Brain microvascular endothelial cell (primary cell): ENCODE results near the gene DCPS.
"Not testable (repeated sequence)": the region's sequence is repeated elsewhere in the genome, so short reads cannot be mapped to it uniquely, and the experiment has no call there.

Source experiments
- DNase-seq: peaks from one replicate; pipeline ENCODE4 v3.0.0-alpha.2; 2020
- H3K27ac ChIP-seq: fragments of 250-450 bp; sonication (Bioruptor Pico); 2 replicates; pipeline ENCODE4 v1.5.1; 2020; ENCODE audit warnings: mild to moderate bottlenecking, moderate library complexity
- H3K27me3 ChIP-seq: fragments of 250-450 bp; sonication (Bioruptor Pico); replicated peaks from 2 replicates; pipeline ENCODE4 v1.5.1; 2020; ENCODE audit warnings: mild to moderate bottlenecking
- H3K36me3 ChIP-seq: fragments of 250-450 bp; sonication (Bioruptor Pico); replicated peaks from 2 replicates; pipeline ENCODE4 v1.5.1; 2020; ENCODE audit warnings: mild to moderate bottlenecking
- H3K4me3 ChIP-seq: 2 replicates; pipeline ENCODE4 v1.5.1; 2011; ENCODE audit warnings: low read depth, mild to moderate bottlenecking, control low read depth, low read length, moderate library complexity
- in situ Hi-C: cut with HindIII; loops from 2 replicates; pipeline ENCODE4 v1.10.0; 2017; ENCODE audit warnings: low sequenced_read_pairs, low pct_ligation_motif_present
- TF ChIP-seq, protein P1 (sequence below): IDR thresholded peaks from 2 replicates; pipeline ENCODE4 v1.5.1; 2011; ENCODE audit warnings: low read depth, mild to moderate bottlenecking, moderate library complexity, low read length, control low read depth, inconsistent platforms; ENCODE audit errors: missing control alignments

The DCPS gene

DNA sequence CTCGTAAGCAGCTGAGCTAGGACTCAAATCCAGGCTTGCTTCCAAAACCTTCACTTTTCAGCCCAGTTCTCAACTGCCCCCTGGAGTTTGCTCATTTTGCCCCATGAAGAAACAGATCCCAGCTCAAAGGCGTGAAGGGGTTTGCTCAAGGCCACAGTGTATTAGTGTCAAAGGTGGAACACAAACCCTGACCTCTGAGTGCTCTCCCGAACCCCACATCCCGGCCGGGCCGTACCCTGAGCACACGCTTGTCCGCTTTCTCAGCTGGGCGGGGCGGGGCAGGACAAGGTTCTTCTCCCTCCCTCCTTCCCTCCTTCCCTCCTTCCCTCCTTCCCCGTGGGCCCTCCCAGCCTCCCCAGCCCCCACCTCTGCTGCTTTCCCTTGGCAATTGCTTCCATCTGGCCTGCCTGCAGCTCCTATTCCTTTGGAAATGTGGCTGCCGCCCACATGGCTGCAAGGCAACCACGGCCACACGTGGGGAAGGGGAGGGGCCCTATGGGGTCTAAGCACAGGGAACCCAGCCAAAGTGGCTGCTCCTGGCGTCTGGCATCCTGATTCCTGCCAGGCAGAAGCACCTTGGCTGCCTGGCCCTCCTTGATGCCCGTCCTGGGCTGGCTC is 55.7 kb downstream of the DCPS start:
- no peak overlapping the region for H3K4me3 ChIP-seq
- TF ChIP-seq, protein P1, sequence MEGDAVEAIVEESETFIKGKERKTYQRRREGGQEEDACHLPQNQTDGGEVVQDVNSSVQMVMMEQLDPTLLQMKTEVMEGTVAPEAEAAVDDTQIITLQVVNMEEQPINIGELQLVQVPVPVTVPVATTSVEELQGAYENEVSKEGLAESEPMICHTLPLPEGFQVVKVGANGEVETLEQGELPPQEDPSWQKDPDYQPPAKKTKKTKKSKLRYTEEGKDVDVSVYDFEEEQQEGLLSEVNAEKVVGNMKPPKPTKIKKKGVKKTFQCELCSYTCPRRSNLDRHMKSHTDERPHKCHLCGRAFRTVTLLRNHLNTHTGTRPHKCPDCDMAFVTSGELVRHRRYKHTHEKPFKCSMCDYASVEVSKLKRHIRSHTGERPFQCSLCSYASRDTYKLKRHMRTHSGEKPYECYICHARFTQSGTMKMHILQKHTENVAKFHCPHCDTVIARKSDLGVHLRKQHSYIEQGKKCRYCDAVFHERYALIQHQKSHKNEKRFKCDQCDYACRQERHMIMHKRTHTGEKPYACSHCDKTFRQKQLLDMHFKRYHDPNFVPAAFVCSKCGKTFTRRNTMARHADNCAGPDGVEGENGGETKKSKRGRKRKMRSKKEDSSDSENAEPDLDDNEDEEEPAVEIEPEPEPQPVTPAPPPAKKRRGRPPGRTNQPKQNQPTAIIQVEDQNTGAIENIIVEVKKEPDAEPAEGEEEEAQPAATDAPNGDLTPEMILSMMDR, result peak; percentile 41
- H3K27ac ChIP-seq, result no peak overlapping the region
- no peaks in the 10 kb centered on the region for H3K36me3 ChIP-seq
- in situ Hi-C loops, result no loop called here
- no peaks in the 10 kb centered on the region for H3K27me3 ChIP-seq
- no peak for DNase-seq

DNA sequence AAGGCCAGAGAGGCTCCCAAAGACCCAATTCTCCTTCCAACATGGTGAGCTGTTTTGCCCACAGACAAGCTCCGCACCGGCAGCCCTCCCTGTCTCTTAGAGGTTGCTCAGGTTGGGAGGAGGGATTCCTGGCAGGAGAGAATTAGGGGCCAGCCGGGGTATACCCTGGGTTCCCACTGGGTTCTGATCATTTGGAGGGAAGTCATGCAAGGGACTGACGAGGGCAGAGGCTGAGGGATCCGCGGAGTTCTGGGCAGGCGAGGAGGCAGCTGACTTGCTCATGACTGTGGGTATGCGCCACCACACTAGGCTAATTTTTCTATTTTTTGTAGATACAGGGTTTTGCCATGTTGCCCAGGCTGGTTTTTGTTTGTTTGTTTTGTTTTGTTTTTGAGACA is 56.2 kb downstream of the DCPS start:
- in situ Hi-C loops, result no loop called here
- DNase-seq, result no peak
- Histone ChIP-seq H3K27ac (no peak overlapping the region), H3K4me3 (no peak overlapping the region), H3K36me3 (no peaks in the 10 kb centered on the region), H3K27me3 (no peaks in the 10 kb centered on the region)
- TF ChIP-seq, protein P1, result no peak

DNA sequence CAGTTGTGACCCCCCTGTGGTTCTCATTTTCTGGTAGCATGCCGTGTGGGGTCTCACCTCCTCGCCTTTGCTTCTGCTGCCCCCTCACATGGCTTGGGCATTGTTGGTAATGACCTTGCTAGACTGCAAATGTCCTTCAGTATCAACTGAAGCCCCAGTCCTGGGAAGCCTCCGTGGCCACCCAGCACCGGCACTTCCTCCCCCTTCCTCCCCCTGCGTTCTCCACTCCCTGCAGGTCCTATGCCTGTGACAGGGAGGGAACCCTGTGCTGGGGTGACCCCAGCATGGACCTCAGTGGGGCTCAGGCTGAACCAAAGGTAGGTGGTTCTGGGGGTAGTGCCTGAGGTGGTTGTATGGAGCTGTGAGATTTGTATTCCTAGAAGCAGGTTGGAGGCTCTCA is 57.5 kb downstream of the DCPS start:
- TF ChIP-seq, protein P1, result no peak
- Histone ChIP-seq H3K4me3 (no peak overlapping the region), H3K36me3 (no peaks in the 10 kb centered on the region), H3K27ac (no peak overlapping the region), H3K27me3 (no peaks in the 10 kb centered on the region)
- in situ Hi-C loops, result no loop called here
- no peak for DNase-seq

DNA sequence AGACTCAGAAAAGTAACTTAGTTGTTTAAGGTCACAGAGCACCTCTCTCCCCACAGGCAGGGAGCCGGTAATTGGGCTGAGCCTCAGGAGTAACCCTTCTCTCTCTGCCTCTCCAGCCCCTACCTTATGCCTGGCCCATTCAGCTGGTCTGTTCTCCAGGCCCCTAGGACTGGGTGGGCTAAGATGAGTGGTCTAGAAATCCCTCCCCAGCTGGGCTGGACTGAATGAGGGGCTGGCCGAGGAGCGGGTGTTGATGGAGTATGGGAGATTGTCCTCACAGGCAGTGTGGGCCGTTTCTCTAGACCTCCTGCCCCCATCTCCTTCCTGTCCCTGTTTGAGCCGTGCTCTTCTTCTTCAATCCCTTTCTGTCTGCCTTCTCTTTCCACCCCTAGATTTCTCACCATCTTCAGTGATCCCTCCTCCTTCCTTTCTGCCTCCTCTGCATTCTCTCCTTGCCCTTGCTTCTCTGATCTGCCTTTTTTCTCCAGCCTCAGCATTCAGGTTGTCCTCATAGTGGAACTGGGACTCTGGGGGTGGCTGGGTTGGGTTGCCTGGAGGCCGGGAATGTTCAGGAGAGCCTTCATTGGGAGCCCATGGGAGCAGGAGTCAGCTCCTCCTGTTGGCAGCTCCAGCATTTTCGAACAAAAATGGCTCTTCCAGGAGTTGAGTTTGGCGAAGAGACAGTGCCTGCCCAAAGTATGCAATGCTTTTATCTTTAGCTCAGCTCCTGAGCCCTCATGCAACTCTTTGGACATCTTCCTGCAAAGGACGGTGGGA is 59.2 kb downstream of the DCPS start:
- Histone ChIP-seq H3K36me3 (no peaks in the 10 kb centered on the region), H3K4me3 (no peak overlapping the region), H3K27me3 (no peaks in the 10 kb centered on the region), H3K27ac (no peak overlapping the region)
- TF ChIP-seq, protein P1, result no peak
- in situ Hi-C loops, result no loop called here
- DNase-seq, result no peak

DNA sequence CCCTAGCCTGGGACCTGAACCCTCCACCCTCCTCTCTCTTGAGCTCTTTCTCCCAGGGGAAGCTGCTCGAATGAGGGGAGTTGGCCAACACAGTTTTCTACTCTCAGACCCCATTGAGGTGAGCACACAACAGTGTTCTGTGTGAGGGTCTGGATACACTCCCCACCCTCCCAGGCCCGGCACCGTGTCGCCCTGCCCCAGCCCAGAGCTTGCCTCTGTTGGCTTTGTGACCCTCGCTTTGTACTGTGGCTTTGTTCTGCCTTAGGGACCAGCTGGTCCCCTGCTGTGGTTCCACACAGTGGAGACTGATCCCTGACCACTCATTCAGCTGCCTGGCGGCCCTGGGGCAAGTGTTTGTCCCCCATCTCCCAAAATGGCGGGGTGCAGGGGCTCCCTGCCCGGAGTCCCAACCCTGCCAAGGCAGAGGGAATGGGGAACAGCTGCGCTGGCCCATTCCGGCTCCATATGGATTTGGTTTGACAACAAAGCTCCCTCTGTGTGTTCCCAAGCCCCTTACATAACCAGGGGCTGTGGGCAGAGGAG is 59.9 kb downstream of the DCPS start:
- in situ Hi-C loops, result no loop called here
- Histone ChIP-seq H3K36me3 (no peaks in the 10 kb centered on the region), H3K27ac (no peak overlapping the region), H3K27me3 (no peaks in the 10 kb centered on the region), H3K4me3 (no peak overlapping the region)
- DNase-seq, result no peak
- TF ChIP-seq, protein P1, result no peak

DNA sequence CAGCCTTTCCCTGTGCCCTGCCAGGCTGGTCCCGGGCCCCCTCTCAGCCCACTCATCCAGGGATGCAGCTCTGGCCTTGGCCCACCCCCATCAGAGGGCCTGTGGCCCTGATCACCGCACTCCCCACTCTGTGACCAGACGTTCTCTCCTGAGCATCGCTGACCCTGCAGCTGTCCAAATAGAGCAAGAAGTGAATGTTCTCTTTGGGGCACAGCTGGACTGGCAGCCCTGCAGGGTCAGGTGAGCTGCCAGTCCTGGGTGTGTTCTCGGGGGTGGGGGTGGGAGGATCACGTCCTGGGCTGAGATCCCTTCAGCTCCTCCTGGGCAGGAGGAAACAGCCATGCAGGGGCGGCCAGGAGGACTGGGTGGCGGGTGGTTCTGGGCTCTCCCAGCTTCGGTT is 60.9 kb downstream of the DCPS start:
- H3K36me3 ChIP-seq, H3K27ac ChIP-seq, in situ Hi-C loops: not testable (repeated sequence)

DNA sequence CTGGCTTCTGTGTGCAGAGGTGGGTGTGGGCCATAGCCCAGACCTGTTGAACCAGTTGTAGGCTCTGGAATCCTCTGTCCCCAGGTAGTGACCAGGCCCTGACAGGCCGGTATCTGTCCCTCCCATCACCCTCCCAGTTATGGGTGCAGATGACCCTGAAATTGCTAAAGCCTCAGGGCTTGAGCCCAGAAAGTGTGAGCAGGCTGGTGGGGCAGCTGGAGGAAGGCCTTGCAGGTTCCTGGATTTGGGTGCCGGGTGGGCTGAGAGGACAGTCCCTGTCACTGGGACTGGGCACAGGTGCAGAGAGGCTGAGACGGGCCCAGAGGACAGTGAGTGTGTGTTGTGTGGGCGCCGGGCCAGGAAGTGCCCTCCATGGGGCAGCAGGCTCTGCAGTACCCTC is 61.6 kb downstream of the DCPS start:
- in situ Hi-C loops, H3K27me3 ChIP-seq, H3K27ac ChIP-seq, H3K4me3 ChIP-seq, H3K36me3 ChIP-seq, DNase-seq: not testable (repeated sequence)

More for the DNA sequence above, 60.9 kb downstream of the DCPS start:
- not testable (repeated sequence) for H3K27me3 ChIP-seq, DNase-seq, H3K4me3 ChIP-seq
